Raji (cell line): ENCODE data around the gene MED13L.

Experiments used
- POLR2A ChIP-seq: IDR thresholded peaks from 2 replicates; pipeline ENCODE4 v1.6.1; 2011; ENCODE audit warnings: low read depth, low read length, control low read depth; ENCODE audit not compliant: insufficient read depth

Gene MED13L

DNA sequence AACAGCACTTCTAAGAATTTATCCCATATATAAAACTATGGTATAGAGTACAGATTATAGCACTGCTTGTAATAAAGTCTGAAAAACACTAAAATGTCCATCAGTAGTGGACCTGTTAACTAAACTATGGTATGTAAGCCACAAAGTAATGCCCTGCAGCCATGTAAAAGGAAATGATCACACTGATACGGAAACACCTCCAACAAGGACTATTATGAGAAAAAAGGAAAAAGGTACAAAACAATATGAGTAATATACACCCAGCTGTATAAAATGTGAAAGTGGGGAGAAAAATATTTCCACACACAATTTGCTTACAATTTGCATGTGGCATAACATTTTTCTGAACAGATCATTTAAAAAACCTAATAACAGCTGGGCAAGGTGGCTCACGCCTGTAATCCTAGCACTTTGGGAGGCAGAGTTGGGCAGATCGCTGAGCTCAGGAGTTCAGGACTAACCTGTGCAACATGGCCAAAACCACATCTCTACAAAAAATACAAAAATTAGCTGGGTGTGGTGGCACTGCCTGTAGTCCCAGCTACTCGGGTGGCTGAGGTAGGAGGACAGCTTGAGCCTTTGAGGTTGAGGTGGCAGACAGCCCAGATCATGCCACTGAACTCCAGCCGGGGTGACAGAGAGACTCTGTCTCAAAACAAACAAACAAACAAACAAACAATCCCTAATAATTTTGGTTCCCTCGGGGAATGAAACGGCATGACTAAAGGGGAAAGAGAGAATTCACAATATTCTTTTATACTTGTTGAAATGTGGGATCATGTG lies 250.5 kb downstream of the MED13L start:
- TF ChIP-seq POLR2A, result no peak

- no peak for TF ChIP-seq POLR2A
These were observed 251.1 kb downstream of the MED13L start for GRCh38 chr12:116026346-116026745.

DNA sequence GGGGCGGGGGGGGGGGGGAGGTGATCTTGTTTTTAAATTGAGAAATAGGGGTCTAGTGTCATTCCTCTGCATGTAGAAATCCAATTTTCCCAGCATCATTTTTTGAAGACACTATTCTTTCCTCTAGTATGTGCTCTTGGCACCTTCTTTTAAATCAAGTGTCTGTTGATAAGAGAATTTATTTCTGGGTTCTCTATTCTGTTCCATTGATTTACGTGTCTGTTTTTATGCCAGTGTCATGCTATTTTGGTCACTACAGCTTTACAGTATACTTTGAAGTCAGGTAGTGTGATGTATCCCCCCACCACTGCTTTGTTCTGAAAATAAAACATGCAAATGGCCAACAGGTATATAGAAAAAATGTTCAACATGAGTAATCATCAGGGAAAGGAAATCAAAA lies 252.7 kb downstream of the MED13L start:
- no peak for TF ChIP-seq POLR2A

- no peak for TF ChIP-seq POLR2A
These were observed 258.1 kb downstream of the MED13L start for GRCh38 chr12:116019415-116019814.

DNA sequence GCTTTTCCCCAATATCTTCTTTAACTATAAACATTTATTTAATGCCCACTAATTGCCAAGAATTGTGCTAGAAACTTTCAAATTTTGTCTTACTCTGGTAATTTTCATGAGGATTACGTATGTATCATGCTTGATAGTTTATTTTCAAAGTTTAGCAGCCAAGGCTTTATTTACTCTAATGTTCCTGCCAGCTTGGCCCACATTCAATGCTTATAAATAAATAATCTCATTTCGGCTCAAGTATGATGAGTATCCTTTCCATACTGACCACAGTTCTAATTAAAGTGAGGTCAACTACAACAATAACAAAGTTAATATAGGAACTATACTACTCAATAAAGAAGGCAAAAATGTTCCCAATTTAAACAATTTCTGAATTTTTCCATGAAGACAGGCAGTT lies 259.2 kb downstream of the MED13L start:
- TF ChIP-seq POLR2A, result no peak

DNA sequence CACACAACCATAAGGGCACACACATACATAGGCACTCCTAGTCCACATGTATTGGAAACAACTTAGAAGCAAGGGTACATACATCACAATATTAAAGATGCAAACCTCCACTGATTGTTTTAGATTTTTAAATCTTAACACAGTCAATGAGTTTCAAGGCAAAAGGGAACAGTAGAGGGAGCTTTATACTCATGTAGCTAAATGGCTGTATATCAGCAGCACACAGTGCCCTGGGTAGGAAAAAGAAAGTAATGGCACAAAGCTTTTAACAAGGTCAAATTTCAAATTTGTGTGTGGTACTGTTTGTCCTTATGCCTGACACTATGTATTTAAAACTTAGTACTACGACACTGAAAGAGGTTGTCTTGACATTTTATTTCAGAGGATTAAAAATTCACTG lies 262.0 kb downstream of the MED13L start:
- TF ChIP-seq POLR2A, result no peak

GRCh38 chr12:116012757-116013156 lies 264.7 kb downstream of the MED13L start:
- TF ChIP-seq POLR2A, result no peak

DNA sequence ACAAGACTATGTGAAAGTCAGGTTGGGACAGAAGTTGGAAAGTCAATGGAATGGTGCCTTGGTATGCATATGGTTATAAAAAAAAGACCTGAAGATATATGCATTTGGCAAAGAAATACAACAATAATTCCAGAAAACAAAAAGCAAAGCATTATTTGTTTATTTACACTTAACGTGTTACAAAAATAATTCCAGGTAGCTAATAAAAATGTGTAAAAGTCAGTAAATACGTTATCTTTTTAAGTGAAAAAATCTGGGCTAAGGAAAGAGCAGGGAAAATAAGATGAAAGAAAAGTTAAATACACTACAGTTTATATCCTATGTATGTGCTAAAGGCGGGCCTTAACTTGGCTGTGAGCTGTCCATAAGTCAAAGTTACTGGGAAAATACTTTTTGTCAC lies 266.3 kb downstream of the MED13L start:
- no peak for TF ChIP-seq POLR2A

DNA sequence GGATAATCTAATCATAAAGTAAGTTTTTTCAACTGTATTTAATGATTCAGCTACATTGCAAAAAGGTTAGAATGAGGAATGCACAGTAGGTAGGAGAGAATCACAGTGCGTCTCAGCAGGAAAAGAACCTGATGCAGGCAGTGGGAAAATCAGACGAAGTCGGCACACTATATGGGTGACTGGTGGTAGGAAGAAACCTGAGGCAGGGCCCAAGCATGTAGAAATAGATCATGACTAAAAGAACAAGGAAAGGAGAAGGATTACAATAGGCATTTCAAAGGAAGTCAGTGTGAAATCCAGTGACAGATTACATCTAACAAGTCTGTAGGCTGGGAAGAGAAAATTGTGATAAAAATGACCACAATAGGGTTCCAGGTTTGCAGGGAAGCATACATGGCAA lies 267.0 kb downstream of the MED13L start:
- no peak for TF ChIP-seq POLR2A

GRCh38 chr12:116009805-116010204 lies 267.7 kb downstream of the MED13L start:
- no peak for TF ChIP-seq POLR2A

DNA sequence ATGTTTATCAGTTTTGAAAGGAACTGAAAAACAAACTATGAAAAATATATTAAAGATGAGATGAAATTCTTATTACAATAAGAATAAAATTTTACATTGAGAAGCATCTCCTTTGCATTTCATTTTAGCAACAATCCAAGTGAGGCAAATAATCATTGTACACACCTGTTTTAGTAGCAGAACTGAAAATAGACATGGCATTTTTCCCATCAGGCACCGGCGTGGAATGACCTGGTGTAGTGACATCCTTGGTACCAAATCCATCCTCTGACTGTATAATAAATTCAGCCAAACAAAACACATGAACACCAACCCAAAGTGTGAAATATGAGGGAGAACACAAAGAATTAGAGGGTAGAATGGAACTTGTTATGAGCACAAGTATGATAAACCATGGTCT lies 271.4 kb downstream of the MED13L start:
- no peak for TF ChIP-seq POLR2A

DNA sequence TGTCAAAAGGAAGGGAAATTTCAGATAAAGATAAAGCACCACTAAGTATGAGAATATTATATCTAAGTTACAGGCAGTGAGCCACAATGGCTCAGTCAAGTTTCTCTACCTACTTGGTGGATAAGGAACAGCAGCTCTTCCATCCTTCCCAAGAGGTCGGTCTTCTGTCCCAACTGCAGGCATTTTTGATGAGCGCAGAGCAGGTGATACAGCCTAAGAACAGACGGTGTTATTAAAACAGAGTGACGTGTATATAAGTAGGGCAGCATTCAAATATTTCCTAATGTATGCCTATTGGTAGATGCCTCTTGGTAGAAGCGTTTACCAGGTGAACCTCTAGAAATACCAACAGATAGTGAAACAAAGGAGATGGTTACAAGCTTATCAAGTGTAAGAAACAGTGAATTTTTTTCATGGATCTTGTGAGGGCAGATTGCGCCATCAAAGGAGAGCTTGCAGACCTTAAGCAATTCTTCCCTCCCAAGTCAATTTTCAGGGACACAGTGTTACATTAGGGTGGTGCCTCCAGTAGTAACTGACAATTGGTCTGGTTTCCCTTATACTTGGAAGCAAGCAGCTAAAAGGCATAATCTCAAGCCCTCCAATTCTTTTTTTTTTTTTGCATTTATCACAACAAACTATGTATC lies 274.5 kb downstream of the MED13L start:
- TF ChIP-seq POLR2A, result no peak

GRCh38 chr12:116000252-116000651 lies 277.2 kb downstream of the MED13L start:
- TF ChIP-seq POLR2A, result no peak

- no peak for TF ChIP-seq POLR2A
These were observed 277.9 kb downstream of the MED13L start for GRCh38 chr12:115999582-115999981.

DNA sequence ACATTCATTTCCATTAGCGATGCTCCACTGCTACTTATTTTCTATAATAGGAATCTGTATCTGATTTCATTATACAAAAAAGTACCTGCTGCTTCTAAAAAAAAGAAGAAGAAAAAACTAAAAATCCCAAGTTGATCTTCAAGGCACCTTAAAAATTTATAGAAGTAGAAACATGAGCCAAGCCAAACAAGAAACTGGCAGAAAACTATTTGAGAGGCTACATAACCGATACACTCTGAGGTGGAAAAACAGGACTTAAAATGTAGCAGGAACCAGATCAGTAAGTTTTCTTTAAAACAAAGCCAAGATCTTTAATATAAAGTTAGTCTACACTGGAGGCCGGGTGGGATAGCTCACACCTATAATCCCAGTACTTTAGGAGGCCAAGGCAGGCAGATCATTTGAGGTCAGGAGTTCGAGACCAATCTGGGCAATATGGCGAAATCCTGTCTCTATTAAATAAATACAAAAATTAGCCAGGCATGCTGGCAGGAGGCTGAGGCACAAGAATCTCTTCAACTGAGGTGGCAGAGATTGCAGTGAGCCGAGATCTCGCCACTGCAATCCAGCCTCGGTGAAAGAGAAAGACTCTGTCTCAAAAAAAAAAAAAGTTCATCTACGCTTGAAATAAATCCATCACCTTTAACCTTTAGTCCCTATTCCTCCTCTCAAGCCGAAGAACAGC lies 278.6 kb downstream of the MED13L start:
- TF ChIP-seq POLR2A, result no peak

GRCh38 chr12:115998119-115998633 lies 279.3 kb downstream of the MED13L start:
- no peak for TF ChIP-seq POLR2A

DNA sequence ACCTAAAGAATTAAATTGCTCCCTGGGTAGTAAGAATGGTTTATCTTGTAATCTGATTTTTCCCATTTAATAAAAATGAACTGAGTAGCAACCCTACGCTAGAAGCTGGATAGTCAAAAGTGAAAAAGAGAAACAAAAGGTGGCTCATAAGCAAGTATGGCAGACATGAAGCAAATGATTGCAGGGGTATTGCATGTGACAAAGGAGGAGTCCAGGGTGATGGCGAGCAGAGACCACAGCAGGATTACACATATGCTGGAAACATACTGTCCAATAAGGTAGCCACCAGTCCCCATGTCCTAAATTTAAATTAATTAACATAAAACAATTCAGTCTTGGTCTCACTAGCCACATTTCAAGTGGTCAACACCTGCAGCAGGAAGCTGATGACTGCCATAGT lies 283.8 kb downstream of the MED13L start:
- no peak for TF ChIP-seq POLR2A

DNA sequence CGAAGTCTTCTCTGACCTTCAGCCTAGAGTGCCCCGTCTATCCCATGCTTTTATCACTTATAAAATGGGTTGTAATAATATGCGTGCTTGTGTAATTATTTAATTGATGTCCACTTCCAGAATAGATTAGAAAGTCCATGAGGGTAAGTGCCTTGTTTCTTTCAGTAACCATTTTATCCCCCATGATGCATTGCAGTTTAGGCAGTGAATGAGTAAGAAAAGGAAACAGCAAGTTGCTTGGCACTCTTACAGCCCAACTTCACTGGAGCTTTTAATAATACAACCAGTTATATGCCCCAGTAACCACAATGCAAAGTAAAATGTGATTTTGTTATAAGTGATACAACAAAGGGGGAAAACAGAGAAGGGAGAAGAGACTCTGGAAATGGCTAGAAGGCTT lies 287.3 kb downstream of the MED13L start:
- TF ChIP-seq POLR2A, result no peak
